GM21619 (cell line): Measurements from ENCODE around the gene KRT3.

Experiments
- ATAC-seq: cut with Tn5 transposase; IDR thresholded peaks from one replicate; pipeline ENCODE4 v1.9.1; 2021; ENCODE audit not compliant: unreplicated experiment

Gene KRT3

DNA sequence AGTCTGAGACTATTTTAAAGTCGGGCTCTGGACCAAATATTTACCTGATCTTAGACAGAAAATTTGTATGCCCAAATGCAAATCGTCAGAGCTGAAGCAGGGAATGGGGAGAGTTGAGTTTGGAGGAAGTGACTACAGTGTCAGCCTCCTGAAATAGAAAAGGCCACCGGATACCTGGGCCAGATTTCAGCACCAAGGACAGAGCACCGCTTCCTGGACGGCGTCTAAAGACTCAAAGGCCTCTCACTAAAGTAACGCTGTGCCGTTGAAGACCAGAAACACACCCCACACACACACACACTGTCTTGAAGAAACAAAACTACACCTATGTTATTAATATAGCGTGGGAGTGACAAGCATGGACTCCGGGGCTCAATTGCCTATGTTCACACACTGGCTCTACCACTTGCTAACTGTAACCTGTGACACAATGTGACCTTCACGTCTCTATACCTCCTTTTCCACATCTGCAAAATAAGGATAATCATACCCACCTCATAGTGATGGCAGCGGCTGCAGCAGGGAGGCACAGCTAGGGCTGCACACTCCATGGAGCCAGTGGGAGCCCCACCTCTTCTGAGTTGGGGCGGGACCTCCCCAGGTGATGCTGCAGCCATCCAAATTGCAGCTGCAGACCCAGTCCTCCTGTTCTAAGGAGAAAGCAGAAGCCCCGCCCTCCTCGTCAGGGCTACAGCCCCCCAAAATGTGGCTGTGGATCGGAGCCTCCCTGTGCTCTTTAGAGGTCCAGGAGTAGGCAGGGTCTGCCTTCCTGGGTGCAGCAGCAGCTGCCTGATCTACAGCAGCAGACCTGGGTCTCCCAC lies 54.3 kb downstream of the KRT3 start:
- no peak for ATAC-seq

DNA sequence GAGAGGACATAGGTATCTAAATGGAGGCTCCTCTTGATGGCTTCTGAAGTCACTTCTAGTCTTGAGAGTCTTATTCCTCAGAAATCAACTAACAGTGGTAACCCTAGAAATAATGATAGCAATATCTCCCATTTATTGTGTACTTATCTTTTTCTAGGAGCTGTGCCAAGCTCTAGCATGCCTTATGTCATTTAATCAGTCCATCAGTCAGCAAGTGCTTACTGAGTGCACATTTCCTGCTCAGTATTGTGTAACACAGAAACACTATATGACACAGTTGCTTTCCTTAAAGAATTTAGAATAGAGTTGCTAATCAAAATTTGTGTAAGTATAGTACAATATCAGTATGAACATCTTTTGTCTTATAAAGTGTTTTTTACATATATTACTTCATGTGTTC lies 55.3 kb downstream of the KRT3 start:
- ATAC-seq: no peak

DNA sequence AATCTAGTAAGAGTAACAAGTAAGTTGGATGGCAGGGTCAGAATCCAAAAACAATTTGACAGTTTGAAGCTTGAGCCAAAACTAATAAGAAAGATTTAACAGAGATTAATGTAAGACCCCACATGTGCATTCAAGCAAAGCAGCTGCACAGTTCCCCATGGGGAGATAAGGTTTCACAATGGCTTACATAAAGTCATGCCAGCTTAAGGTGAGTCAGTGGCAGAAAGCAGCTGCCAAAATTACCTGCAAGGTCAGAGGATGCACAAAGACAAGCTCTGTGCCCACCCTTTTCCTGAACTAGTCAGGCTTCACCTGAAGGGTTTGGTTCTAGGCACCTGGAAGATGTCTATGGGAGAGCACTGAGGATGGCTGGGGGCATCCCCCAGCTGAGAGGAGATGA lies 56.0 kb downstream of the KRT3 start:
- no peak for ATAC-seq
